HG02588 (cell line): Measurements from ENCODE around the gene PTDSS2.

Source experiments
- ATAC-seq: cut with Tn5 transposase; IDR thresholded peaks from one replicate; pipeline ENCODE4 v1.9.1; 2021; ENCODE audit warnings: mild to moderate bottlenecking, moderate library complexity; ENCODE audit not compliant: unreplicated experiment

Gene PTDSS2

GRCh38 chr11:528166-528814, 78.2 kb downstream of the PTDSS2 start:
- ATAC-seq: no peak

- ATAC-seq: no peak
These were observed 79.0 kb downstream of the PTDSS2 start for GRCh38 chr11:528815-529727.

- ATAC-seq: no peak
These were observed 79.8 kb downstream of the PTDSS2 start for GRCh38 chr11:529728-530411.

- ATAC-seq: no peak
These were observed 81.1 kb downstream of the PTDSS2 start for GRCh38 chr11:530960-531831.

GRCh38 chr11:531919-532526, 81.9 kb downstream of the PTDSS2 start:
- ATAC-seq: no peak

GRCh38 chr11:532527-532985, 82.5 kb downstream of the PTDSS2 start:
- ATAC-seq: no peak

- no peak for ATAC-seq
These were observed 83.0 kb downstream of the PTDSS2 start for GRCh38 chr11:532986-533585.

GRCh38 chr11:533586-534395, 83.7 kb downstream of the PTDSS2 start:
- ATAC-seq: no peak

GRCh38 chr11:534396-535209, 84.5 kb downstream of the PTDSS2 start:
- peak; percentile 1 for ATAC-seq

GRCh38 chr11:535210-535518, 85.1 kb downstream of the PTDSS2 start:
- ATAC-seq: no peak

- peak; percentile 67 for ATAC-seq
These were observed 85.7 kb downstream of the PTDSS2 start, which contains the start of gene HRAS for GRCh38 chr11:535519-536454. Gene HRAS (minus strand): TSS chr11:535576.

GRCh38 chr11:536841-537621, 87.0 kb downstream of the PTDSS2 start, which contains the start of gene LRRC56:
Gene LRRC56 (plus strand): TSS chr11:537527. CDS start chr11:540685, 3,158 bp downstream.
- ATAC-seq: peak; percentile 37

- ATAC-seq: no peak
These were observed 87.7 kb downstream of the PTDSS2 start for GRCh38 chr11:537622-538430.

- ATAC-seq: no peak
These were observed 88.5 kb downstream of the PTDSS2 start for GRCh38 chr11:538431-539051.

- ATAC-seq: no peak
These were observed 89.9 kb downstream of the PTDSS2 start for GRCh38 chr11:539971-540481.
